NCI-H1930 (cell line): ENCODE results near the gene PDLIM5.

ENCODE experiments used
- DNase-seq, 2 experiments: peaks; one replicate each; lab custom pipeline; 2025; lab: John Stamatoyannopoulos, UW

Gene PDLIM5

DNA sequence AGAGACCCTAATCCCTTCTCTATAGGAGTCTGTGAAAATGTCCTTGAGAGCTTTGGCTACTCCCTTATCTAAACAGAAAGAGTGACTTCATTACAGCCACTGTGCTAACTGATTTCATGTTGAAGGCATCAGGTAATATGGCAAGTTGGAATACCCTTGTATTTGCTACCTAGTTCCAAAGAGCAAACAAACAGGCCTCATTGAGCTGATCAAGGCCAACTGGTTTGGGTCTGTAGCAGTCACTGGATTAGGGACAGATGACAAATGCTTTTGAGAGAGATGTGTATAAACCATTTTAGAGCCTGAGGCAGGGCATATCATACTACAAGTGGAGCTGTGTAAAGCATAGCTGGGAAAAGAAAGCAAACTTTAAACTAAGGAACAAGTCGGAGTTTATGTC, 22.9 kb upstream of the PDLIM5 start:
- DNase-seq, result no peak

DNA sequence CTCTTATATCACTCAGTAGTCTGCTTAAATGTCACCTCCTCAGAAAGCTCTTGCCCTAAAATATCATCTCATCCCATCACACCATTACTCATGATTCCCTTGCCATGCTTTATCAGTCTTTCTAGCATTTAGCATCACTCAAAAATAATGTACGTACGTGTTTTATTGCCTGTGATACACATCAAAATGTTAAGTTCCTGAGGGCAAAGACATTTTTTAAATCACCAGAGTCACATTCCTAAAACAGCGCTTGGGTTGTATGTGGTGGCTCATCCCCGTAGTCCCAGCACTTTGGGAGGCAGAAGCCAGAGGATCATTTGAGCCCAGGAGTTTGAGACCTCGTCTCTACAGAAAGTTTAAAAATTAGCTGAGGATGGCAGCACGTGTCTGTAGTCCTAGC, 21.3 kb upstream of the PDLIM5 start:
- DNase-seq, result no peak

GRCh38 chr4:94431388-94431787, 20.4 kb upstream of the PDLIM5 start:
- no peak for DNase-seq

- no peak for DNase-seq
These were observed 17.2 kb upstream of the PDLIM5 start for GRCh38 chr4:94434505-94434904.

- no peak for DNase-seq
These were observed 15.9 kb upstream of the PDLIM5 start for GRCh38 chr4:94435874-94436273.

DNA sequence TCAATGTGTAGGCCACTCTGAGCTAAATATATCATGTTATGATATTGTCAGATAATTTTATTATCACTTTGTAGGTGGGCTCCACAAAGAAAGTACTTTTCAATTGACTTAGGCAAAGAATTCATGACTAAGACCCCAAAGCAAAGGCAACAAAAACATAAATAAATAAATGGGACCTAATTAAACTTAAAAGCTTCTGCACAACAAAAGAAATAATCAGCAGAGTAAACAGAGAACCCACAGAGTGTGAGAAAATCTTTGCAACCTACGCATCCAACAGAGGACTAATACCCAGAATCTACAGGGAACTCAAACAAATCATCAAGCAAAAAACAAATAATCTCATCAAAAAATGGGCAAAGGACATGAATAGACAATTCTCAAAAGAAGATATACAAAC, 15.2 kb upstream of the PDLIM5 start:
- no peak for DNase-seq

- DNase-seq, result no peak
These were observed 12.1 kb upstream of the PDLIM5 start for GRCh38 chr4:94439606-94440005.

DNA sequence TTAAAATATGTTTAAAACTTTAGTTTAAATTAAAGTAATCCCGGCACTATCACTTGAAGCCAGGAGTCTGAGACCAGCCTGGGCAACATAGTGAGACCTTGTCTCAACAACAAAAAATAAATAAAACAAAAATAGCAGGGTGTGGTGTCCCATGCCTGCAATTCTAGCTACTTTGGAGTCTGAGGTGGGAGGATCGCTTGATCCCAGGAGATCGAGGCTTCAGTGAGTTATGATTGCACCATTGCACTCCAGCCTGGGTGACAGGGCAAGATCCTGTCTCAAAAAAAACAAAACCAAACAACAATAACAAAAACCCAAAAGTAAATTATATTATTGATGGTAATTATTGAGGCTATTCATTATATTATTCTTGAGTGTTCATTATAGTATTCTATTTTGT, 9.9 kb upstream of the PDLIM5 start:
- DNase-seq, result no peak

GRCh38 chr4:94442251-94442650, 9.5 kb upstream of the PDLIM5 start:
- DNase-seq, result no peak

DNA sequence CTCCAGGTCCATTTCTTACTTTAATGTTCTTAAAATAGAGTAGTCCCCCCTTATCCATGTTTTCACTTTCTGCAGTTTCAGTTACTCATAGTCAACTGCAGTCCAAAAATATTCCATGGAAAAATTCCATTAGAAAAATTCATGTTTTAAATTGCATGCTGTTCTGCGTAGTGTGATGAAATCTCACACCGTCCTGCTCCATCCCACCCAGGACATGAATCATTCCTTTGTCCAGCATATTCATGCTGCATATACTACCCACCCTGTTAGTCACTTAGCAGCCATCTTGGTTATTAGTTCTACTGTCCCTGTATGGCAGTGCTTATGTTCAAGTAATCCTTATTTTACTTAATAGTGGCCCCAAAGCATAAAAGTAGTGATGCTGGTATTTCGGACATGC, 5.4 kb upstream of the PDLIM5 start:
- no peak for DNase-seq

DNA sequence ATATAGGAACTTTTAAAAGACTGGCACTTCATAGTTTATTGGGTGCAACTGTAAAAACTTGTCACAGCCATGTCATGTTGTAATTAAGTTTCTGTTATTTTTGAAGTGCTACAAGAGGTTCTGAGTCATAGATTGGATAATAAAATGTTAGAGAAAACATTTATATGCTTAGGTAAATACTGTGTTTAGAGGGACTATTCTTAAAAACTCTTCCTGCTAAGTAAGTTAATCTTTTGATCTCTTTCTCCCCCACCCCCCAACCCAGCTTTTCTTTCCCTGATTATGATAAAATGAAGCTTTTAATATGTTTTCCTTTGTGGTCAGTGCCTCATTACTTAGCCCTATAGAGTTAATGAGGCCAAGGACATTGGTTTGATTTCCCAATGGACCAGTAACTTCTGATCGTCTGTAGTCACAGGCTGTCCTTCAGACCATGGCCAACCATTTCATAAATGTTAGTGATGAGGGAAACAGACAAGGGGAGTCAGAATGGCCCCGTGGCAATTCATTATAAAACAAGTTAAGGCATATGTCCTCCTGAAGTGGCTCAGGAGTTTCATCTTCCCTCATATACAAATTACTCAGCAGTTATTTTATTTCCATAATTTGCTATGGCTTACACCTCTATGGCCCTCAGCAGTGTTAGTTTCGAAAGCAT, 3.9 kb upstream of the PDLIM5 start:
- no peak for DNase-seq

DNA sequence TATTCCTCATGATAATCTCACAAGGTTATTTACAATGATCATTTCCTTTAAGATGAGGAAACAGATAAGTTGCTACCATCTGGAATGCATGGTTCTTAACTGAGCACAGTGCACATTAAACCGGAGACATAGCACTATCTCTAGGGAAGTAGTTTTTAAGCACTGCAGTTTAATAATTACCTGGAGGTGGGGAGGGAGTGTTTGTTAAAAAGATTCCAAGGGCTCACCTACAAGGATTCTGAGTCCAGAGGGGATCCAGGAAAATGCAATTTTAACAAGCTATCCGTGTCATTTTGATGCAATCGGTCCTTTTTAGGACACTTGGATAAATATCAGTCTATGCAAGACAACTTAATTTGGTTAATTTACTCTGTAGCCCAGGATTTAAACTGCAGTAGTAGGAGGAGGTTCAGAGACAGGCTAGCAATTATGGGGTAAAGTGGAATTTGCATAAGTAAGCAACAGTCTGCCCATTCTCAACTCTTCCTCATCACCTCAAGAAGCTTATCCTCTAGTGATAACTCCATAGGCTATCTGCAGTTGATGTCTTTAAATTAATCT, 2.8 kb upstream of the PDLIM5 start:
- no peak for DNase-seq

DNA sequence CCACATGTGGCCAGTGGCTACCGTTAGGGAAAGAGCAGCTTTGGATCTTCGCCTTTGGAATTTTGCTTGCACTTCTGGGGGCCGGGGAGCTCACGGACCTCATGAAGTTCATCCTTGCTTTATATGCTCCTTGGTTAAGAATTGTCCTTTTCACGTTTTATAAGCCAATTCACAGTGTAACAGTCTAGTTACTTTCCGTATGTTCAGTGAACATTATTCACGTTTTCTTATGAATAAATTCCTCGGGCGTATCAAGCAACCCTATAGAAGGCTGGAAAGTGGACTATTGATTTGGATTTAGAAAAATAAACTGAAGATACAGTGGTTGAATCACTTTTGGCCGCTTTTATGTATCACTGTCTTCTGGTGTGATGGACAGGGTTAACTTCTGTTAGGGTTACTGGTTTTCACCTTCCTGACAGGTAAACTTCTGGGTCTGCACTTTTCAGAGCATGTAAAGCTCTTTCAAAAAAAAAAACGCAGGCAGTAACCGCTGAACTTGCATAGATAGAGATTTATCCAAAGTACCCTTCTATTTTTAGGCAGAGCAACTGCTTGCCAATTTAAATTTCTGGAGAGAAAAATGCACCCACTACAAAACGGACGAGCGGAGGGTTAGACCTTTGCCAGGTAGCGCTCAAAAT, 569 bp upstream of the PDLIM5 start:
- DNase-seq, result no peak

DNA sequence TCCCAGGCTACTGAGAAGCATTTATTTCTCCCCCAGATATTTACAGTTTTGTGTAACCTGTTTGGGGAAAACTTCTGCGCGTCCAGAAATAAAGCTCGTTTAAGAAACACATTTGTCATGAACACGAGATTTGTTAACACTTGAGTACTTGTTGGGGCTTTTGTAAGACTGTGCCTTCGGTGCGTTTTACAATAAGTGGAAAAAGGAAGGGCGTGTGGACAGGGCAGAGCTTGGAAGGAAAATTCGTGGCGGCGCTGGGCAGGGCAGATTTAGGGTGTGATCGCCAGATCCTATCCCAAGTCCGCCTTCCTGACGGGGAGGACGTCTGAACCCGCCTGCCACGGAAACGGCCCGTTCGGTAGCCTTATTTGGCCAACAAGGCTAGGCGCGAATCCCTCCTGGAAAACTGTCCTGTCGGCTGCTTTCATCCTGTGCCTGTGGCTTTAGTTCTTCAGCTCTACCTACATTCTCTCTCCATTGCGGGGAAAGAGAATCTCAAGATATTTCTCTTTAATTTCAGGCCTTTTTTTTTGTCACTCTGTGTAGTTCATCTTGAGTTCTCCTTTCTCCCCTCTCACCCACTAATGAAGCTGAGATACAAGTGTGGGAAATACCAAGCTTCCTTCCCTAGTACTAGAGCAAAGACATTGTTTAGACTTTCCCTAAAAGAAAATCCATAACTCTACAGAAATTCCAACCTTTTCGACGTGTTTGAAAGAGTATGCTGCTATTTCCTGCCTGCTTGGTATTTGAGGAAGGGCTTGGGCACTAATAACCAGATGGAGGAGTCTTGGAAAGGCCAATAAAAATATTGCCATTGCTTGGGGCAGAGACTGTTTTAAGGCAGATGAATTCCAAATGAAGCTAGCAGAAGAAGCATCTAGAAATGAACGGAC, 982 bp downstream of the PDLIM5 start:
- no peak for DNase-seq

DNA sequence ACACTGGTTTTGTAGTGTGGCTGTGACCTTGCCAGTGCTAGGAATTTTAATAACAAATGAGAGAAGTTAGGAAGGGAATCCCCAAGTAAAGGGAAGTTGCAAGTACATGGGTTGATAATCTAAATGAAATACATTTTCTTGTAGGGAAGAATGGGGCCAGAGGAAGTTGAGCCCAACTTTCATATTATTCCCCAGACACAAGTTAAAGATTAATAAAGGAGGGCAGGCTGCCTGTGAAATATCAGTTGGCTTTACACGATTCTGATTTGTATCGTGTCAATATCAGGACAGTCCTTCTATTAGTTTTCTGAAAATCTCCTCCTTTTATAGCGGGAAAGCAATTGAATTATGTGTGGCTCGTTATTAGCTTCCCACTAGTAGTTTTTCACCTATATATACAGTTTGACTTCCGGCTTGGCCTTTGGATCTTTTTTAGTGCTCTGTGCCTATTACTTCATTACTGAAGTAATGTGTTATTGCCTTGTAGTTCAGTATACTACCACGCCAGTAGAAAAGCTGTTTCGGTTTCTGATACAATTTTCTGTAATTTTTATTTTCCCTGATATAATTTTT, 1.7 kb downstream of the PDLIM5 start:
- no peak for DNase-seq

DNA sequence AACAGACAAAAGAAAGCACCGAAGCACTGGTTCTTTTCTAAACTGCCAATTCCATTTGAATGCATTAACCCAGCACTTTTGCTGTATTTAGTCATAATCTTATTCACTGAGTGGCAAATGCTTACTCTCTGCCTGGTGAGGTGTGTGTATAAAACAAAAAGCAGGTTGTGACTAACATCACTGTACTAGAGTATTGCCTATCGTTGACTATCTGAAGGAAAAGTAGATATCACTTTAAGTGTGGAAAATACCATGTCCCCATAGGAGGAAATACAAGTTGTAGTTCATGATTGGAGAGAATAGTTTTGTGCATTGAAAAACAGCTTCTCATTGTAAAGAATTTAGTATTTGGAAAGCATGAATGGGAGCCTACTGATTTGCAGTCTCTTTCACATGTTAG, 2.7 kb downstream of the PDLIM5 start:
- no peak for DNase-seq

DNA sequence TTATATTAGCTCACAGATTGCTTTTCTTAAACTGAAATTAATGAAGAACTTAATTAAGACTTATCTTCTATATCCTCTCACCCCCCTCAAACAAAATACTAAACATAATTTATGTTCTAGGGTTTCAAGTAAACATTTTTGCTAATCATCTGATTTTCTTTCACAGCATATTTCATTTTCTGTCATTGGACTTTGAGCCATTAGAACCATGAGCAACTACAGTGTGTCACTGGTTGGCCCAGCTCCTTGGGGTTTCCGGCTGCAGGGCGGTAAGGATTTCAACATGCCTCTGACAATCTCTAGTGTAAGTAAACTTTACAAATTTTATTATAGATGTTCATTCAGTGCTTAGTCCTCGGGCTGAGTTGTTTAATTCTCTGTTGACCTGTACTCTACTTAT, 3.3 kb downstream of the PDLIM5 start:
- no peak for DNase-seq

GRCh38 chr4:94457692-94458106, 6.0 kb downstream of the PDLIM5 start:
- DNase-seq, result no peak

GRCh38 chr4:94458682-94459081, 6.9 kb downstream of the PDLIM5 start:
- no peak for DNase-seq

GRCh38 chr4:94459462-94460161, 7.9 kb downstream of the PDLIM5 start:
- no peak for DNase-seq

- DNase-seq, result no peak
These were observed 9.8 kb downstream of the PDLIM5 start for GRCh38 chr4:94461506-94461905.

DNA sequence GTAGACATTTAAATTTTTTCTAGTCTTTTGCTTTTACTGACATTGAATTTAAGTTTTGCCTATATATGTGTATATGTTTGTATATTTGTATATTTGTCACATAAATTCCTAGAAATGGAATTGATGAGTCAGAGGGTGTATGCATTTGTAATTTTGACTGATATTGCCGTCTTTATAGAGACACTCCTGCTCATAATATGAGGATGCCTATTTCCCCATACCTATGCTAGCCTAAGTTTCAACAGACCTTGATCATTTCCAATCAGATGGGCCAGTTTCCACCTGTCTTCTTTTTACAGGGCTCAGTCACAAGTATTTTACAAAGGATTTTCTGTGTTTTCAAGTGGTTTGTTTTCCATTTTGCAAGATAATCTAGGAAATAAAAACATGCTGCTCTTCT, 10.8 kb downstream of the PDLIM5 start:
- DNase-seq, result no peak
